IPS-18a (cell line): ENCODE results near the gene CELSR1.

Experiments used
- H3K27ac ChIP-seq: one replicate; pipeline ENCODE4 v1.5.1; 2013; ENCODE audit warnings: low read length
- H3K27me3 ChIP-seq: one replicate; pipeline ENCODE4 v1.6.1; 2013; ENCODE audit warnings: mild to moderate bottlenecking, low read length; ENCODE audit not compliant: control insufficient read depth, insufficient read depth
- H3K36me3 ChIP-seq: one replicate; pipeline ENCODE4 v1.6.1; 2013; ENCODE audit warnings: low read depth, low read length; ENCODE audit not compliant: control insufficient read depth
- H3K4me1 ChIP-seq: one replicate; pipeline ENCODE4 v1.6.1; 2013; ENCODE audit warnings: low read depth, low read length; ENCODE audit not compliant: control insufficient read depth
- H3K4me3 ChIP-seq: one replicate; pipeline ENCODE4 v1.5.1; 2013; ENCODE audit warnings: low read length
- H3K9ac ChIP-seq: one replicate; pipeline ENCODE4 v1.6.1; 2013; ENCODE audit warnings: mild to moderate bottlenecking, low read length, moderate library complexity
- H3K9me3 ChIP-seq: one replicate; pipeline ENCODE4 v1.6.1; 2013; ENCODE audit warnings: low read depth, low read length; ENCODE audit not compliant: control insufficient read depth

CELSR1 gene

DNA sequence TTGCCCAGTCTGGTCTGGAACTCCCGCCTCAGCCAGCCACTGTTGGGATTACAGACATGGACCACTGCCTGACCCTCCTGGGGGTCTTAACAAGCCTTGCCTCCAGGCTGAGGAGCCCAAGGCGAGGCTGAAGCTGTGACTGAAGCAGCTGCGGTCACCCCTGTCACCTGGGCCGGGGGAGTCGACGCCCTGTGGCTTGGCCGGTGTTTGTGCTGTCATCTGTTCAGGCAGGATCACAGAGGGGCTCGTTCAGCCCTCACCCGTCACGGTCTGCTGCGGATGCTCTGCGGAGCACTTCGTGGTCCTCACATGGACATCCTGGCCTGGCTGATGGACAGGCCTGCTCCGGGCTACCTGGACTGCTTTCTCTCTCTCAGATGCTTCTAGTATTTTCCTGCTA lies 178.1 kb downstream of the CELSR1 start:
- Histone ChIP-seq H3K4me3 (no peak overlapping the region), H3K4me1 (no peaks in the 10 kb centered on the region), H3K36me3 (peaks cover 21% of the 10 kb centered on the region), H3K27ac (no peak overlapping the region), H3K9me3 (no peaks in the 10 kb centered on the region), H3K27me3 (no peaks in the 10 kb centered on the region), H3K9ac (no peak overlapping the region)

DNA sequence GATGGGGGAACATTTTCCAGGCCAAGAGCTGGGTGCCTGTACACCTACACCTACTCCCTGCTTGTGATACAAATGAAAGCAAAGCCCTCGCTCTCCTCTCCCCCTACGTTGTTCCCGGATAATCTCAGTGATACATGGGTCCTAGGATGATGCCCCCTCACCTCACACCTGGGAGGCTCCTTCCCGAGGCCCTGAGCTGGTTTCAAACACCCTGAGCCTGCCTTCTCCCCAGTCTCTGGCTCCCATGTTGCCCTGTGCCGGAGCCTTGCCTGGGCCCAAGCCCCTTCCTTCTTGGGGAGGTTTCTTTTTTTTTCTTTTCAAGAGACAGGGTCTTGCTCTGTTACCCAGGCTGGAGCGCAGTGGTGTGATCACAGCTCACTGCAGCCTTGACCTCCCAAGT lies 178.7 kb downstream of the CELSR1 start:
- Histone ChIP-seq H3K36me3 (peaks cover 26% of the 10 kb centered on the region), H3K9me3 (no peaks in the 10 kb centered on the region), H3K27me3 (no peaks in the 10 kb centered on the region), H3K4me3 (no peak overlapping the region), H3K4me1 (no peaks in the 10 kb centered on the region), H3K9ac (no peak overlapping the region), H3K27ac (no peak overlapping the region)

DNA sequence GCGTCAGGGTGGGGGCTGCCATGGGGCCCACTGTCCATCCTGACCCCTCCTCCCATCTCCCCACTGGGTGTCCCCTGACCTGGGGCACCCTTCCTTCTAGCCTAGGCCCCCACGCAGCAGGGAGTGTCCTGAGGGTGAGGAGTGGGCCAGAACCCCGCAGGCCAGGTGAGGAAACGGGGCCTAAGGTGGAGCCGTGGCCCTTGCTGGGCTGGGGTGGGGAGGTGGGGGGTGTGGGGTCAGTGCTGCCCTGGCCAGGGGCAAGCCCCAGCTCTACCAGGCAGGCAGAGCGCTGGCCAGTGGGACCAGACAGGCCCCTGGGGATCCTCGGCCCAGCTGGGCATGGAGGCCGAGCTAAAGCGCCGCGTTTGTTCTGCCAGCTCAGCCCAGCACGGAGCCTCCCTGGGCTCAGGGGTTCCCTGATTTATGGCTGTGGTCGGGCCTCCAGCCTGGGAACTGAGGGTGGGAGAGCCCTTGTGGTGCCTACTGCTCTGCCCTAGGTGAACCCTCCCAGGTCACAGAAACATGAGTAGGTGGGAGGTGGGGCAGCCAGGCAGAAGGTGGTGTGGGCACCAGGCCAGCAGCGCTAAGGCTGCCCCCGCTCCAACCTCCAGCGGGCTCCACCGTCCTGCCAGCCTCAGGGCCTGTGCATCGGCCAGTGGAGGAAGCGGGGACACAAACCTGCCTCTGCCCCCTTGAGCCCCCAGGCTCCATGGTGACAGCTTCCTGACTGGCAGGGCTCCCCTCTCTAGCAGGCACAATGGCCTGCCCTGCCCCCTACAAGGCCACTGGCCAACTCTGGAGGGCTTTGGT lies 179.5 kb downstream of the CELSR1 start:
- Histone ChIP-seq H3K4me3 (no peak overlapping the region), H3K27me3 (no peaks in the 10 kb centered on the region), H3K4me1 (no peaks in the 10 kb centered on the region), H3K27ac (no peak overlapping the region), H3K9me3 (no peaks in the 10 kb centered on the region), H3K9ac (no peak overlapping the region), H3K36me3 (peaks cover 34% of the 10 kb centered on the region)

DNA sequence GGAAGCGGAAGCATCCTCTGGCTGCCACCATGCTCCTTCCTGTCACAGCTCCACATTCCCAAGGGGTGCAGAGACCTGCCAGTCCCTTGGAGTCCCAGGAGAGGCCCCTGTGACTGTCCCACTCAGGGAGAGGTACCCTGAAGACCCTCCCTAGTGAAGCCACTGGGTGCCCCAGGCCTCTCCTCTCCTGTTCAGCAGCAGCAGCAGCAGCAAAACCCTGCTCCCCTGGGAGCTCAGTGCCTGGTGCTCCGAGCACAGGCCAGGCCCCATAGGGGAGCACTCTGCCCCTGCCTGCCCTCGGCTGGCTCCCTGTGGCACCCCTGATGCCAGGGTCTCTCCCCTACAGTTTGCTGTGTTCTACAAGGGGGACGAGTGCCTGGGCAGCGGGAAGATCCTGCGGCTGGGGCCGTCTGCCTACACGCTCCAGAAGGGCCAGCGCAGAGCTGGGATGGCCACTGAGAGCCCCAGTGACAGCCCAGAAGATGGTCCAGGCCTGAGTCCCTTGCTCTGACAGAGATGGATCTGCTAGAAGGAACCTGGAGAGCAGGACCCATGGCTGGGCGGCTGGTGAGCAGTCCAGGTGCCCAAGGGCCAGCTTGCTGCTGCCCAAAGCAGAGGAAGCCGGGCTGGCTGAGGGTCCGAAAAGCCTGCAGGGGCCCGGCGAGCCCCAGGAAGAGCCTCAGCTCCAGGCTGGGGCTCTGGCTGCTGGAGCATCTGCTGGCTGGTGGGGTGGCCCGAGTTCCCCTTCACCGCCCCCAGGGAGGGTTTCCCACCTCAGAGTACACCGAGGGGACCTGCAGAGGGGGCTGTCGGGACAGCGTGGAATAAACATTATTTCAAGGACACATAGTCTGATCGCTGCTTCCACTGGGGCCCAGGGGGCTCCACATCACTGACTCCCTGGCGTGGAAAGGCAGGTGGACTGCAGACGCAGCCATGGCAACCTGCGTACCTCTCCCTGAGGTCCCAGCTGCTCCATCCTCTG lies 180.6 kb downstream of the CELSR1 start:
- H3K4me3 ChIP-seq = no peak overlapping the region
- no peak overlapping the region for H3K27ac ChIP-seq
- H3K4me1 ChIP-seq = no peaks in the 10 kb centered on the region
- peaks cover 45% of the 10 kb centered on the region for H3K36me3 ChIP-seq
- H3K27me3 ChIP-seq = no peaks in the 10 kb centered on the region
- no peaks in the 10 kb centered on the region for H3K9me3 ChIP-seq
- no peak overlapping the region for H3K9ac ChIP-seq

DNA sequence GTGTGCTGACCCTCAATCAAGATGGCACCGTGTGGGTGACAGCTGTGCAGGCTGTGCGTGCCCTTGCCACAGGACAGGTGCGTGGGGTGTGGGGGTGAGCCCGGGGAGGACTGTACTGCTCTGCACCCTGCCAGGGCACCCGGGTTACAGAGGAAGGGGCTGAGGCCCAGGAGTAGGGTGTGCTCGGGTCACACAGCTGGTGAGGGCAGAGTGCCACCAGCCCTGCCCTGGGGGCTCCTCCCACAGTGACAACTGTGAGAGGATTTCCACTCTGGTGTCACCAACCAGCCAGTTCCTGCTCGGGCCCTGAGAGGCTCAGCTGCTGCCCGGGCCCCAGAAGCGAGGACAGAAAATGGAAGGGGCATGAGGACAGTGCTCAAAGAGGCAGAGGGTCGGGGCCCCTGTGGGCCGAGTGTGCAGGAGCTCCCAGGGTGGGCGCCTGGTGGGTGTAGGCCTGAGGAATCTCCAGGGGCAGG lies 181.4 kb downstream of the CELSR1 start:
- no peaks in the 10 kb centered on the region for H3K27me3 ChIP-seq
- peaks cover 46% of the 10 kb centered on the region for H3K36me3 ChIP-seq
- no peaks in the 10 kb centered on the region for H3K9me3 ChIP-seq
- no peaks in the 10 kb centered on the region for H3K4me1 ChIP-seq
- no peak overlapping the region for H3K9ac ChIP-seq
- no peak overlapping the region for H3K27ac ChIP-seq
- H3K4me3 ChIP-seq = no peak overlapping the region

DNA sequence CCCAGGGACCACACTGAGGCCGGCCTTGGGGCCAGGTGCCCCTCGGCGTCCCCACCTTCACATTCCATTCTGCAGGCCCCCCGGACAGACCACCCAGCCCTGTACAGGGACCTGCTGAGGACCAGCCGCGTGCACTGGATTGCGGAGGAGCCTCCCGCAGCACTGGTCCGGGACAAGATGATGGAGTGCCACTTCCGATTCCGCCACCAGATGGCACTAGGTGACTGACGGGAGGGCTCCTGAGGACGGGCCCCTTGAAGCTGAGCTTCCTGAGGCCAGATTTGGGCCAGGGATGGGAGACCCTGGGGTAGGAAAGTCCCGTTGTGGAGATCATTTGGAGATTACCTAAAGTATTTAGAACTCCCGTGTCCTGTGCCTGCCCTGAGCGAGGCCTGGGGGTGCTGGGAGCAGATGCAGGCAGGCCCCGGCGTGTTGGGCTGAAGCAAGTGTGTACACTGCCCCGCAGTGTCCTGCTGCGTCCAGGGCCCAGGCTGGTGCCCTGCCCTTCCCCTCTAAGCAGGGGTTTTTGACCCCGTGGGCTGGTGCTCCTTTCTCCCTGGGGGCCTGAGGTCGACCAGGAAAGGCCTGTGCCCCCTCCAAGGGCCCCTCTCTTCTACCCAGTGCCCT lies 181.9 kb downstream of the CELSR1 start:
- Histone ChIP-seq H3K27ac (no peak overlapping the region), H3K4me1 (no peaks in the 10 kb centered on the region), H3K27me3 (no peaks in the 10 kb centered on the region), H3K36me3 (peaks cover 51% of the 10 kb centered on the region), H3K9ac (no peak overlapping the region), H3K4me3 (no peak overlapping the region), H3K9me3 (no peaks in the 10 kb centered on the region)

DNA sequence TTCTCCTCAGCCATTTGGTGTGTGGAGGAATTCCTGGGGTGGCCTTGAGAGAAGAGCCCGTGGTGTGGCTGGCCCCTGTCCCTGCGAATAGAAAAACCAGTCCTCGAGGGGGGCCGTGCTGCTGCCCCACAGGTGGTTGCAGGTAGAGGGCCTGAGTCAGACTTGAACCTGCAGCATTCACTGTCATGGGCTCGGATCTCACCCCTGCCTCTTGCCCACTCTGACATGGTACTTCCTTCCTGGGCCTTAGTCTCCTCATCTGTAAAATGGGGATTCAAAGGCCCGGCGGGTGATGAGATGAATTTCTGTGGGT lies 182.5 kb downstream of the CELSR1 start:
- no peaks in the 10 kb centered on the region for H3K4me1 ChIP-seq
- no peaks in the 10 kb centered on the region for H3K9me3 ChIP-seq
- peaks cover 56% of the 10 kb centered on the region for H3K36me3 ChIP-seq
- H3K27me3 ChIP-seq = no peaks in the 10 kb centered on the region
- no peak overlapping the region for H3K4me3 ChIP-seq
- H3K9ac ChIP-seq = no peak overlapping the region
- H3K27ac ChIP-seq = no peak overlapping the region

DNA sequence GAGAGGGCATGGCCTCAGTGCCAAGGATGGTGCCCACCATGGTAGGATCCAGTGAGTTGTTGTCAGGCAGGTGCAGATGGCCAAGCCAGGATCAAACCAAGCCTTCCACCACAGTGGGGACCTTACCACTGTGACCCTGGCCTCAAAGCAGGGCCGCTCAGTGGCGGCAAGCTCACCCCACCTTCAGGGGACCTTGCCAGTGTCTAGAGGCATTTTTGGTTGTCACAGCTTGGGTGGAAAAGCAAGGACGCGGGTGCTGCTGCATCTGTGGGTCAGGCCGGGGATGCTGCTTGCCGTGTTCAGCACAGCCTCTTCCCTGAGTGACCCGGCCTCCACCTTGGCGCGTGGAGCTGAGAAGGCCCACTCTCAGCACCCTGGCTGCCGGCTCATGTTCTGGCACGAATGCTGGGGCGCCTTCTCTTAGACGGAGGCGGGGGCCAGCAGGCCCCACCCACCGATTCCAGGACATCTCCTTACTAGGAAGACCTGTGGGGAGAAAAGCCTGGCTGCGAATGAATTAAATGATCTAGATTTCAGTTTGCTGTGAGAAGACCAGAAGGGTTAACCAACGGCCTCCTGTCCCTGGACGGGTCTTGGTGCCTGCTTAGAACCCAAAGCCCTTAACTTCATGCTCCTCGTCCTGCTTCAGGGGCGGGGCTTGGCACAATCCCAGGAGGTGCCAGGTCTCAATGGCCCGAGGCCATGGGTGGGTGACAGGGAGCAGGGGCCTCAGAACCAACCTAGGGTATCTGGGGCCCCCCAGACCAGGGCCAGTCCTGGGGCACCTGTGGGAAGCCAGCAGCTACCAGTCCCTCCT lies 183.0 kb downstream of the CELSR1 start:
- Histone ChIP-seq H3K27me3 (no peaks in the 10 kb centered on the region), H3K9ac (no peak overlapping the region), H3K9me3 (no peaks in the 10 kb centered on the region), H3K4me1 (no peaks in the 10 kb centered on the region), H3K27ac (no peak overlapping the region), H3K36me3 (peaks cover 62% of the 10 kb centered on the region), H3K4me3 (no peak overlapping the region)

DNA sequence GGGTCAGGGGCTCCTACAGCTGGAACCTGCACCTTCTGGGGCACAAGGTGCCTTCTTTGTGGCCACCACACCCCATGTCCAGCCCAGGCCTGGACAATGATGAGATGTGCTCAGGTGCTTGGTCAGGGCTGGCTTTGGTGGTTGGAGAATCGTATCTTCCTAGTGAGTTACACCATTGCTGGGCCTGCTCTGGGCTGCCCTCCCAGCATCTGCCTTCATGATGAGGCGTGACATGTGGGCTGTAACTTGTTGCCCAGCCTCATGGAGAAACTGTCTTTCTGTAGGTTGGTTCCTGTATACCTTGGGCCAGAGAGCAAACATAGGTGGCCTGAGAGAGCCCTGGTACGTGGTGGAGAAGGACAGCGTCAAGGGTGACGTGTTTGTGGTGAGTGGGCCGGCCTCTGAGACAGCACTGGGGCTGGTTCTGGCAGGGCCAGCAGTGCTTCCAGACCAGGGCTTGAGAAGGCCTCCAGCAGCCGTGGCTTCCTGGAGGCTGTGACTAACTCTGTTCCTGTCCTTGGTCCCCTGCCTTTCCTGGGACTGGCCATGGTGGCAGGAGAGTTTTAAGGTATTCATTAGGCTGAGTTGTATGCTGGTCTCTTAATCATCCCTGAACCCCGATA lies 183.8 kb downstream of the CELSR1 start:
- Histone ChIP-seq H3K9me3 (no peaks in the 10 kb centered on the region), H3K27me3 (no peaks in the 10 kb centered on the region), H3K27ac (no peak overlapping the region), H3K4me1 (no peaks in the 10 kb centered on the region), H3K4me3 (no peak overlapping the region), H3K9ac (no peak overlapping the region), H3K36me3 (peaks cover 66% of the 10 kb centered on the region)

DNA sequence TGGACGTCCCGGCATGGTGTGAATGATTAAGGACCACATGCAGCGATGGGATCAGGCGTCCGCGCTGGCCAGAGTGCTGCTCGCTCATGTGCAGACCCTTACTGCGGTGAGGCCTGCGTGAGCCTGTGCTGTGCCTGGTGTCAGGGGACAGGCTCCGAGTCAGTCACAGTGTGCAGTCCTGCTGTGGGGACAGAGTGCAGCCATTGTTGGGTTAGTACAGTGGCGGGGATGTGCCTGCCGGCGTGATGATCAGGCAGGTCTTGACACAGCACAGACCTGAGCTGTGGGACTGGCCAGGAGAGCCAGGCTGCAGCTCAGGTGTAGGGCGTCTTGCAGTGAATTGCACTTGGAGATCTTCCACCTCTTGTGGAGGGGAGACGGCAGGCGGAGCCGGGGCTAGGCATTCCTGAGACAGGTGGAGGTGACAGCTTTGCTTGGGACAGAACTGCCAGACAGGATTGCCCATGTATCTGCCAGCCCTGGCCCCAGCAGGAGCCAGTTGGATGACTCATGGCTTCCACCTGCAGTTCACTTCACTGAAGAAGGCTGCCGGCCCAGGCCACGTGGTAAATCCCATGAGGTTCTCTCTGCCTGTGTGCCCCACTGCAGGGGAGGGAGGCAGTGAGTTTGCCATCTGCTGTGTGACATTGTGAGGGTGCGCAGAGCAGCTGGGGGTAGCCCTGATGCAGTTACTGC lies 184.6 kb downstream of the CELSR1 start:
- Histone ChIP-seq H3K27ac (no peak overlapping the region), H3K4me3 (no peak overlapping the region), H3K4me1 (no peaks in the 10 kb centered on the region), H3K9ac (no peak overlapping the region), H3K9me3 (no peaks in the 10 kb centered on the region), H3K27me3 (no peaks in the 10 kb centered on the region), H3K36me3 (peaks cover 70% of the 10 kb centered on the region)
